Activated naive CD4-positive, alpha-beta T cell treated with Interleukin-2 at 50 U/mL for 16 hours (primary cell): ENCODE results near the gene LGALS13.
"Not testable (repeated sequence)": the region's sequence is repeated elsewhere in the genome, so short reads cannot be mapped to it uniquely, and the experiment has no call there.

Source experiments
- DNase-seq: peaks from one replicate; pipeline ENCODE4 v3.0.0-alpha.2; 2020

The LGALS13 gene

DNA sequence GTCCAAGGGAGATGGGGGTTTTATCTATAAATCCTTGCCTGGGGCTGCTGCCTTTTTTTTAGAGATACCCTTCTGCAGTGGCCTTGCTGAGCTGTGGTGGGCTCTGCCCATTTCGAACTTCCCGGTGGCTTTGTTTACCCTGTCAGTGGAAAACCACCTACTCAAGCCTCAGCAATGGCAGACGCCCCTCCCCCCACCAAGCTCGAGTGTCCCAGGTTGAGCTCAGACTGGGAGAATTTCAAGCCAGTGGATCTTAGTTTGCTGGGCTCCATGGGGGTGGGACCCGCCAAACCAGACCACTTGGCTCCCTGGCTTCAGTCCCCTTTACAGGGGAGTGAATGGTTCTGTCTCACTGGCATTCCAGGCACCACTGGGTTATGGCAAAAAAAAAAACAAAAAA, 21.6 kb downstream of the LGALS13 start:
- no peak for DNase-seq

DNA sequence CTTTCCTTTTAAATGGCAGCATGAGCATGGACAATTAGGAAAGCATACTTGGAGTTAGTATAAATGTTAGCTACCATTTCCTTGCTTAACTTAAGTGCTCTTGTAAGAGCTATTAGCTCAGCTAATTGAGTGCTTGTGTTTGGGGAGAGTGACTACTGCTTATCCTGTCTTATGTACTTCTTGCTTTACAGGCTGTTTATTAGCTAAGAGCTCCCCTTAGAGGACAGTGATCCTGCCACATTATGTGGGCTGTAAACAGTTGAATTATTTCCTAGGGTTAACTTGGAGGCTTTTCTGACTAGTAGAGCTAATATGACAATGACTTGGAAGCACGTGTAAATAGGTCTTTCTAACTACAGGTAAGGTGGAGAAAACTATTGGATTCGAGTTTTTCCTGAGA, 25.3 kb downstream of the LGALS13 start:
- DNase-seq, result not testable (repeated sequence)

DNA sequence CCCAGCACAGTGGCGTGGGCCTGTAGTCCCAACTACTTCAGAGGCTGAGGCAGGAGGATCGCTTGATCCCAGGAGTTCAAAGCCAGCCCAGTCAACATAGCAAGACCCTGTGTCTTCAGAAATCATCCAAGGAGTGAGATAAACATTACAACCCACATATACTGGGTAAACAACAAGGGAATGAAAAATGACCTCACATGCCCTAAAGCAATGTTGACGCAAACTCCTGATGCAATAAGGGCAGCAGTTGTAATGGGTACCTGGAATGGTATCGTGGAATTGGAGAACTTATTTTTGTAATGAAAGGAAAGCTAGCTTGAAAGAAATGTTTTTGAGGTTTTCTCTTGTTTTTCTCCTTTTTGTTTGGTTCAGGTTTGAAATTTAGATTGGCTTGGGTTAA, 28.9 kb downstream of the LGALS13 start:
- no peak for DNase-seq

DNA sequence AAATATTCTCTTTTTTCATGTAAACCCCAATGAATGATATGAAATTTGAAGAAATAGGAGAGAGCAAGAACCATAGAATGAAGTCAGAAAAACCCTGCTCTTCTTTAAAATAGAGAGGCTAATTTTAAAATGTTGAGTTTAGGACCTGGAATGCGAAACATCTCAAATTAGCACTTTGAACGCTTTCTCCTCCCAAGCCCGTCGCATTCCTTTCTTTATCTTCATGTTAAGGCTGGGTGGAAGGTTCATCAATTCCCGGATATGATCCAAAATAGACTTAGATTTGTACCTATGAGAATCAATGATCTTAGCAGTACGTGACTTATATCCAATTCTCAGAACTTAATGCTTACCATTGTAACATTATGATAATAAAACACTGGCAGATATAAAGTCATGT, 29.3 kb downstream of the LGALS13 start:
- DNase-seq, result no peak

DNA sequence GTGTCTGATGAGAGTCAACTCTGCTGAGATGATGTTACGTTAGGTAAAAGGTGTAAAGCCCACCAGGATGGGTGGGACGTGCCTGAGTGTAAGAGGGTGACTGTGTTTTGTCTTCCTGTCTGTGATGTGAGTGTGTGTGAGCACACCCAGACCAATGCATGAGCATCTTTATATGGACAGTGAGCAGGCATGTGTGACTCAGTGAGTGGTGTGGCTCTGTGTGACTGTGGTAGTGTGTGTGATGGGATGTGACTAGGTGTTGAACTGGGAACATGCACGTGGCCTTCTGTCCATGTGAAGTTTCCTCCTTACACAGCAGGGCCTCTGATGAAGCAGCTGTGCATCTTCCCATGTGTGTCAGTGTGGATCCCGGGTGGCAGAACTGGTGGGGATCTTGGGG, 35.6 kb downstream of the LGALS13 start:
- no peak for DNase-seq

DNA sequence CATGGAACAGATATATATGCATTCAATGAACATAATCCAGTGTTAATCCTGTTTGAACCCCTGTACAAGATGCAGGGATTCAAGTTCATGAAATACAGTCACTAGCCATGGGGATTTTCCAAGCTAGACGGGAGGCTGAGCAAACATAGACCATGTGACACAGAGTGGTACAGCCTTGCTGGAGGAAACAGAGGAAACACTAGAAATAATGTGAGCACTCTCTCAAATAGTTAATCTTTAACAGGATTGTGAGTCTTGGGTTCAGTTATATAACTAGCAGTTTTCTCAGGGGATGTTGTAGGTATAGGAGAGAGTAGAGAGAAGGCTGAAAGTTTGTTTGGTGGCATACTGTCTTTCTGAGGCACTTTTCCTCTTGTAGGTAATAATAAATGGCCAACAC, 39.4 kb downstream of the LGALS13 start:
- no peak for DNase-seq

DNA sequence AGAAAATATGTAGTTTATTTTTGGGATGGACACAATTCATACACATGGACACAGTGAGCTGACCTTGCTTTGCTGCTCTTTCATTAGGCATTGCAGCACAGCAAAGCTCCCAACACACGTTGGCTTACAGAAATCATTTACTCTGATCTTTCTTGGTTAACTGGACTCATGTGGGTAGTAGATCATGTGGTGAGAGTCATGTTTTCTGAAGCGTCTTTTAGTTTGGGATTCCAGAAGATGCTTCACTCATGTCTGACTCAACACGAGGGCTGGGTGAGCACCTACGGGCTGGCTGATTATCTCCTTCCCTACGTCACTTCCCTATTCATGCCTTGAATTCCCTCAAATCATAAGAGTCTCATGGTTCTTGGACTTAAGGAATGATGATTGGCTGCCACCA, 41.3 kb downstream of the LGALS13 start:
- no peak for DNase-seq

DNA sequence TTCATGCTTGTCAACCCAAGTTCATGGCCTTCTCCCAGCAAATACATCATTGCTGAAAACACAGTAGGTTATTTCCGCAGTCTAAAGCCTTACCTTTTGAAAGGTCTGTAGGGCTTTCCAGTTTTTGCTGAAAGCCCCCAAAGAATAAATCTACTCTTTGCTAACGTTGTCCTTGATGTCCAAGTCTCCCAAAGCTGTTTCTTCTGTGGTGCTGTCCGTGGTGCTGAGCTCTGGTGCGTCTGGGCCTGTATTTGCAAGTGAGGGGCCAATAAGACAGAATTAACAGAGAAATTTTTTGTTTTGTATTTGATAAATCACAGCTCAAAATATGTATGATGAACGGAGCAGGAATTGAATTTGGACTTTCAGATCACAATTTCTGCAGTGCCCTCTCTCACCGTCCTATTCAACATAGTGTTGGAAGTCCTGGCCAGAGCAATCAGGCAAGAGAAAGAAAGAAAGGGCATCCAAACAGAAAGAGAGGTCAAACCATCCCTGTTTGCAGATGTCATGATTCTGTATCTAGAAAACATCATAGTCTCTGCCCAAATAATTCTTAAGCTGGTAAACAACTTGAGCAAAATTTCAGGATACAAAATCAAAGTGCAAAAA, 43.6 kb downstream of the LGALS13 start:
- no peak for DNase-seq

DNA sequence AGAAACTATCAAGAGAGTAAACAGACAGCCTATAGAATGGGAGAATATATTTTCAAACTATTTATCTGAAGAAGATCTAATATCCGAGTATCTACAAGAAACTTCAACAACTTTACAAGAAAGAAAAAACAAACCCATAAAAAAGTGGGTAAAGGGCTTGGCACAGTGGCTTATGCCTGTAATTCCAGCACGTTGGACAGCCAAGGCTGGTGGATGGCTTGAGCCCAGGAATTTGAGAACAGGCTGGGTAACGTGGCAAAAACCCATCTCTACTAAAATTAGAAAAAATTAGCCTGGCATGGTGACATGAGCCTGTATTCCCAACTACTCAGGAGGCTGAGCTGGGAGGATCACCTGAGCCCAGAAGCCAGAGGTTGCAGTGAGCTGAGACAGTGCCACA, 45.6 kb downstream of the LGALS13 start:
- DNase-seq, result no peak

DNA sequence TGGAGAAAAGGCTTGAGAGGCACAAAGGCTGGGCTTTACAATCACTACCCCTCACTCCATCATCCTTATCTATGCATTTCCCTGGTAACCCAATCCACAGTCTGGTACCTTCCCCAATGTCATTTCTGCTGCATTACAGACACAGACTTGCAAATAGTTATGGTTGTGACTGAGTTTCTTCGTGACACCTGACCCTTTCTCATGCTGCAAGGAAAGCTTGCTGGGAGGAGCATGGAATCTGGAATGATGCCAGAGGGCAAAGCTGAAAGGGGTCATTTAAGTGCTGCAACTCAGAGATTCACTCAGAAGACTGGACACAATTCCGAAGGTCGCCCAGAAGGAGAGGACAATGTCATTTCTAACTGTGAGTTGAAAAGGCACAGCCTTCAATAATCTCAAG, 53.3 kb downstream of the LGALS13 start, which contains the start of gene LGALS16:
Gene LGALS16 (plus strand): TSS at position 301 of the 400 bp plus-strand sequence. CDS start 49 bp downstream, at position 350.
- DNase-seq, result no peak
